Measurements from ENCODE around the gene ADPRM.

GRCh38 chr17:10725262-10725661 lies 27.9 kb downstream of the ADPRM start:
- TF ChIP-seq EZH2phosphoT487 (IDR thresholded peaks at IDR 0.05; ENCODE audit: low read length) (no peak), CTCF (IDR thresholded peaks at IDR 0.05; ENCODE audit: low read length) (no peak)
